MG63 (cell line): ENCODE measurements around the gene NEAT1. TPM values are rescaled to one million over a fixed set of nuclear protein-coding genes. Genes with fewer than 3 reads are reported as not detected.

ENCODE experiments used
- DNase-seq: peaks from one replicate; pipeline ENCODE4 v3.0.0-alpha.2; 2020
- H3K27me3 ChIP-seq: fragments of 250-450 bp; sonication (Bioruptor Pico); 2 replicates; pipeline ENCODE4 v1.5.1; 2020; ENCODE audit warnings: mild to moderate bottlenecking, moderate library complexity
- H3K36me3 ChIP-seq: fragments of 250-450 bp; sonication (Bioruptor Pico); 2 replicates; pipeline ENCODE4 v1.5.1; 2020; ENCODE audit warnings: mild to moderate bottlenecking, moderate library complexity
- H3K4me3 ChIP-seq: fragments of 250-450 bp; sonication (Bioruptor Pico); 2 replicates; pipeline ENCODE4 v1.5.1; 2020; ENCODE audit warnings: mild to moderate bottlenecking, moderate library complexity
- H3K9me3 ChIP-seq: fragments of 250-450 bp; sonication (Bioruptor Pico); 2 replicates; pipeline ENCODE4 v1.5.1; 2020; ENCODE audit warnings: mild to moderate bottlenecking, moderate library complexity
- total RNA-seq: library from RNA; depleted of rRNA; stranded (reverse); fragments of >200 nt; shearing (Covaris generic); gene quantifications from 2 replicates; pipeline ENCODE4 v1.2.3, GENCODE V29; 2014; ENCODE audit warnings: low replicate concordance; rRNA removed

NEAT1 gene
- total RNA-seq, 1 experiment from 2014 or later = 4.8 TPM

- Histone ChIP-seq H3K27me3 (no peaks in the 10 kb centered on the region), H3K36me3 (no peaks in the 10 kb centered on the region), H3K9me3 (no peaks in the 10 kb centered on the region), H3K4me3 (no peak overlapping the region)
- DNase-seq = no peak
Measured at GRCh38 chr11:65489706-65490320, 67.2 kb downstream of the NEAT1 start.

GRCh38 chr11:65491163-65491465, 68.5 kb downstream of the NEAT1 start:
- H3K9me3 ChIP-seq = no peaks in the 10 kb centered on the region
- no peak for DNase-seq
- no peaks in the 10 kb centered on the region for H3K27me3 ChIP-seq
- no peaks in the 10 kb centered on the region for H3K36me3 ChIP-seq
- H3K4me3 ChIP-seq = no peak overlapping the region

- Histone ChIP-seq H3K36me3 (no peaks in the 10 kb centered on the region), H3K4me3 (no peak overlapping the region), H3K9me3 (no peaks in the 10 kb centered on the region), H3K27me3 (no peaks in the 10 kb centered on the region)
- DNase-seq = peak; percentile 92
Measured at GRCh38 chr11:65491614-65492386, 69.2 kb downstream of the NEAT1 start.

GRCh38 chr11:65492387-65492636, 69.7 kb downstream of the NEAT1 start:
- no peak for DNase-seq
- Histone ChIP-seq H3K4me3 (no peak overlapping the region), H3K27me3 (no peaks in the 10 kb centered on the region), H3K9me3 (no peaks in the 10 kb centered on the region), H3K36me3 (no peaks in the 10 kb centered on the region)

- H3K9me3 ChIP-seq = no peaks in the 10 kb centered on the region
- H3K4me3 ChIP-seq = no peak overlapping the region; the same call in 1 of the 2 replicates
- DNase-seq = peak; percentile 93
- no peaks in the 10 kb centered on the region for H3K27me3 ChIP-seq
- H3K36me3 ChIP-seq = no peaks in the 10 kb centered on the region
Measured at GRCh38 chr11:65492637-65493366, 70.2 kb downstream of the NEAT1 start.

GRCh38 chr11:65493367-65494176, 71.0 kb downstream of the NEAT1 start:
- Histone ChIP-seq H3K4me3 (no peak overlapping the region; the same call in 1 of the 2 replicates), H3K36me3 (no peaks in the 10 kb centered on the region)

More at GRCh38 chr11:65493367-65494176, 71.0 kb downstream of the NEAT1 start:
- DNase-seq = peak; percentile 99
- Histone ChIP-seq H3K9me3 (no peaks in the 10 kb centered on the region), H3K27me3 (no peaks in the 10 kb centered on the region)

Other genes with a start within 250 kb of the NEAT1 start
- gene CAPN1, start 240.9 kb upstream of the NEAT1 start, total RNA-seq = 99.3 and 167 TPM in 2 replicates
- 4.6 and 8.9 TPM in 2 replicates for gene POLA2, start 160.8 kb upstream of the NEAT1 start, total RNA-seq
- 10.3 and 19.1 TPM in 2 replicates for gene CDC42EP2, start 107.9 kb upstream of the NEAT1 start, total RNA-seq
- gene DPF2, start 88.9 kb upstream of the NEAT1 start, total RNA-seq = 57.9 and 78.1 TPM in 2 replicates
- gene TIGD3, start 68.0 kb upstream of the NEAT1 start, total RNA-seq = 0.36 and 2.2 TPM in 2 replicates
- gene SLC25A45, start 40.2 kb upstream of the NEAT1 start, total RNA-seq = 1.9 TPM in 2 replicates
- gene FRMD8, start 36.2 kb upstream of the NEAT1 start, total RNA-seq = 25.9 and 44.1 TPM in 2 replicates
- gene MALAT1, start 76.2 kb downstream of the NEAT1 start, total RNA-seq = 258 and 283 TPM in 2 replicates
- gene SCYL1, start 102.3 kb downstream of the NEAT1 start, total RNA-seq = 50.1 and 56.3 TPM in 2 replicates
- gene LTBP3, start 135.6 kb downstream of the NEAT1 start, total RNA-seq = 109 and 124 TPM in 2 replicates
- gene ZNRD2, start 147.7 kb downstream of the NEAT1 start, total RNA-seq = 51.1 and 90.7 TPM in 2 replicates
- 45.5 and 66.6 TPM in 2 replicates for gene FAM89B, start 149.7 kb downstream of the NEAT1 start, total RNA-seq
- gene EHBP1L1, start 153.3 kb downstream of the NEAT1 start, total RNA-seq = 30.8 and 65.1 TPM in 2 replicates
- gene KCNK7, start 173.0 kb downstream of the NEAT1 start, total RNA-seq = not detected in 2 replicates
- 22.2 and 48.8 TPM in 2 replicates for gene MAP3K11, start 191.4 kb downstream of the NEAT1 start, total RNA-seq
- gene PCNX3, start 193.0 kb downstream of the NEAT1 start, total RNA-seq = 9.8 and 21.0 TPM in 2 replicates
- 28.2 and 33.6 TPM in 2 replicates for gene SIPA1, start 215.3 kb downstream of the NEAT1 start, total RNA-seq
- 42.2 and 56.1 TPM in 2 replicates for gene RELA, start 240.1 kb downstream of the NEAT1 start, total RNA-seq